ENCODE measurements around the gene KPTN. TPM values are rescaled to one million over a fixed set of nuclear protein-coding genes. Genes with fewer than 3 reads are reported as not detected.

KPTN gene
- polyA plus RNA-seq, 3 donors: 9.5 to 9.7 (median 9.5) TPM

DNA sequence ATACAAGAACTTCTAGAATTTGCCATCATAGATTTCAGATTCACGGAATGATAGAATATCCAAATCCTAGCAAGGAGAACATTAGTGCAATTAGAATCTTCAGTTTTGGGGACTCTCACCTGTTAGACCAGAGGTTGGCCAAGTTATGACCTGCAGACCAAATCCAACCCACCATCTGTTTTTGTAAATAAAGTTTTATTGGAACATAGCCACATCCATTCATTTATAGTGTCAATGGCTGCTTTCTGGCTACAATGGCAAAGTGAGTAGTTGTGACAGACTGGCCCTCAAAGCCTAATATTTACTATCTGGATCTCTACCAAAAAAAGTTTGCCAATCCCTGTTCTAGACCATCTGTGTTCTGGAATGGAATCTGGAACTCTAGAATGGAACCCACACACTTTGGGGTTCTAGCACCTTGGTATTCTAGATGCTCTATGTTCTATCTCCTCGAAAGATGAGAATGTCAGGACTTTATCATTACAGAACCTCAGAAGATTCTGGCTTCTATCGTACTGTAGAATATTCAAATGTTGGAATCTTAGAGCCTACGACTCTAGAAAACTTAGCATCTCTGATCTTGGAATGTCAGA, 2.5 kb downstream of the KPTN start:
- no peaks in the 10 kb centered on the region for H3K27me3 ChIP-seq (ENCODE audit: control insufficient read depth in 2 of 2, insufficient read depth in 2 of 2, low read length in 2 of 2)
- 100% methylated on average over 2 of the region's 4 CpGs for WGBS (ENCODE audit: insufficient coverage)
- no peaks in the 10 kb centered on the region for H3K79me2 ChIP-seq (ENCODE audit: insufficient read depth, low read length)
- Mint-ChIP-seq H3K27me3 (ENCODE audit: low read depth in 3 of 3) (peaks cover 6% of the 10 kb centered on the region in 3 donors), H3K27ac (no peak overlapping the region), H3K36me3 (peaks cover 4 to 6% of the 10 kb centered on the region in 2 donors), H3K4me1 (peaks cover 28% of the 10 kb centered on the region), H3K4me3 (no peak overlapping the region), H3K9me3 (peaks cover 0 to 3% (median 0%) of the 10 kb centered on the region in 7 donors)
- intact Hi-C loops (cut with micrococcal nuclease): loop anchor here (5.0 kb wide), 2 partner anchors 36 to 209 kb away; partner anchors contain the start of genes INAFM1 (in 1 of the 2) and NAPA (in 1 of the 2)
- DNase-seq: no peak
- no peak overlapping the region for H3K27ac ChIP-seq (ENCODE audit: low read depth in 1 of 2, low read length in 2 of 2)
- TF ChIP-seq, protein P1, sequence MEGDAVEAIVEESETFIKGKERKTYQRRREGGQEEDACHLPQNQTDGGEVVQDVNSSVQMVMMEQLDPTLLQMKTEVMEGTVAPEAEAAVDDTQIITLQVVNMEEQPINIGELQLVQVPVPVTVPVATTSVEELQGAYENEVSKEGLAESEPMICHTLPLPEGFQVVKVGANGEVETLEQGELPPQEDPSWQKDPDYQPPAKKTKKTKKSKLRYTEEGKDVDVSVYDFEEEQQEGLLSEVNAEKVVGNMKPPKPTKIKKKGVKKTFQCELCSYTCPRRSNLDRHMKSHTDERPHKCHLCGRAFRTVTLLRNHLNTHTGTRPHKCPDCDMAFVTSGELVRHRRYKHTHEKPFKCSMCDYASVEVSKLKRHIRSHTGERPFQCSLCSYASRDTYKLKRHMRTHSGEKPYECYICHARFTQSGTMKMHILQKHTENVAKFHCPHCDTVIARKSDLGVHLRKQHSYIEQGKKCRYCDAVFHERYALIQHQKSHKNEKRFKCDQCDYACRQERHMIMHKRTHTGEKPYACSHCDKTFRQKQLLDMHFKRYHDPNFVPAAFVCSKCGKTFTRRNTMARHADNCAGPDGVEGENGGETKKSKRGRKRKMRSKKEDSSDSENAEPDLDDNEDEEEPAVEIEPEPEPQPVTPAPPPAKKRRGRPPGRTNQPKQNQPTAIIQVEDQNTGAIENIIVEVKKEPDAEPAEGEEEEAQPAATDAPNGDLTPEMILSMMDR (IDR thresholded peaks at IDR 0.05): no peak
- H3K36me3 ChIP-seq (replicated peaks in 1 of 2; ENCODE audit: control insufficient read depth in 1 of 2, insufficient read depth in 2 of 2, low read length in 2 of 2): no peaks in the 10 kb centered on the region
- no peak overlapping the region for H3K9ac ChIP-seq (ENCODE audit: insufficient read depth, low read length, poor library complexity, severe bottlenecking)
- H4K20me1 ChIP-seq (ENCODE audit: insufficient read depth, low read length): no peaks in the 10 kb centered on the region
- H3K4me2 ChIP-seq (replicated peaks; ENCODE audit: extremely low read depth, low read length, poor library complexity, severe bottlenecking): no peak overlapping the region
- H3K4me1 ChIP-seq (ENCODE audit: control insufficient read depth in 1 of 2, insufficient read depth in 2 of 2, low read length in 2 of 2): peaks cover 14 to 20% of the 10 kb centered on the region in 2 donors
- H3K9me3 ChIP-seq (replicated peaks in 1 of 2; ENCODE audit: control insufficient read depth in 1 of 2, insufficient read depth in 1 of 2, low read length in 2 of 2): no peaks in the 10 kb centered on the region
- no peak overlapping the region for H2AFZ ChIP-seq (ENCODE audit: insufficient read depth, low read depth, low read length, poor library complexity, severe bottlenecking)
- H3K4me3 ChIP-seq (replicated peaks in 1 of 3; ENCODE audit: low read depth in 2 of 3, low read length in 3 of 3): no peak overlapping the region

GRCh38 chr19:47480658-47481057, 3.4 kb downstream of the KPTN start:
- Histone ChIP-seq H3K79me2 (ENCODE audit: insufficient read depth, low read length) (no peaks in the 10 kb centered on the region), H3K27ac (ENCODE audit: low read depth in 1 of 2, low read length in 2 of 2) (no peak overlapping the region), H3K9ac (ENCODE audit: insufficient read depth, low read length, poor library complexity, severe bottlenecking) (no peak overlapping the region), H3K9me3 (replicated peaks in 1 of 2; ENCODE audit: control insufficient read depth in 1 of 2, insufficient read depth in 1 of 2, low read length in 2 of 2) (no peaks in the 10 kb centered on the region), H3K4me2 (replicated peaks; ENCODE audit: extremely low read depth, low read length, poor library complexity, severe bottlenecking) (no peak overlapping the region), H3K4me1 (ENCODE audit: control insufficient read depth in 1 of 2, insufficient read depth in 2 of 2, low read length in 2 of 2) (peaks cover 14 to 20% of the 10 kb centered on the region in 2 donors), H4K20me1 (ENCODE audit: insufficient read depth, low read length) (no peaks in the 10 kb centered on the region), H3K27me3 (ENCODE audit: control insufficient read depth in 2 of 2, insufficient read depth in 2 of 2, low read length in 2 of 2) (no peaks in the 10 kb centered on the region), H3K36me3 (replicated peaks in 1 of 2; ENCODE audit: control insufficient read depth in 1 of 2, insufficient read depth in 2 of 2, low read length in 2 of 2) (no peaks in the 10 kb centered on the region), H2AFZ (ENCODE audit: insufficient read depth, low read depth, low read length, poor library complexity, severe bottlenecking) (no peak overlapping the region), H3K4me3 (replicated peaks in 1 of 3; ENCODE audit: low read depth in 2 of 3, low read length in 3 of 3) (no peak overlapping the region)
- TF ChIP-seq, protein P1 (IDR thresholded peaks at IDR 0.05): no peak
- Mint-ChIP-seq H3K9me3 (peaks cover 0 to 3% (median 0%) of the 10 kb centered on the region in 7 donors), H3K4me1 (peaks cover 28% of the 10 kb centered on the region), H3K36me3 (peaks cover 4 to 5% of the 10 kb centered on the region in 2 donors), H3K27me3 (ENCODE audit: low read depth in 3 of 3) (peaks cover 4 to 6% (median 6%) of the 10 kb centered on the region in 3 donors), H3K4me3 (peak overlapping the region in 1 of 2 donors; percentile 13), H3K27ac (peak overlapping the region in 1 of 7 donors; percentile 58)
- WGBS (ENCODE audit: insufficient coverage): 89% methylated on average over 15 of the region's 16 CpGs
- no peak for DNase-seq
- intact Hi-C loops (cut with micrococcal nuclease): loop anchor here (5.0 kb wide), 2 partner anchors 37 to 208 kb away; partner anchors contain the start of genes INAFM1 (in 1 of the 2) and NAPA (in 1 of the 2)
